ENCODE results near the gene SMAD5.

The SMAD5 gene

DNA sequence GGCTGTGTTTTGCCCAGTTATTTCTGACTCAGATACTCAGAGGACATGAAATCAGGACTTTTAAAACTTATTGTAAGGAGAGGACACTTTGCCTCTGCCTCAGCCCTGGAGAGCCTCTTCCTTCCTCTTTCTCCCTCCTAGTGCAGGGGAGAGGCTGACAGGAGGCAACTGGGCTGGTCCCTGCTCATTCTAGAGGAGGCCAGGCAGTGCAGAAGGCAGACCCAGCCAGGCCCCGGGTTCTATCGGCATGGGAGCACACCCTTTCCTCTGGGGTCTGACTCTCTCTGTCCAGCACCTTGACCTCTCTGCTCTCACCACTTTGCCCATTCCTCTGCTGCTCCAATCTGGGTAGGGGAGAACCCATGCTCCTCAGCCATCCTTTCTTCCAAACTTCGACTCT, 76.3 kb downstream of the SMAD5 start:
- H3K4me2 ChIP-seq (ENCODE audit: low read length), result no peak overlapping the region
- no peaks in the 10 kb centered on the region for H4K20me1 ChIP-seq (ENCODE audit: insufficient read depth, low read length)
- no peaks in the 10 kb centered on the region for H3K27me3 ChIP-seq (ENCODE audit: insufficient read depth, low read length)
- TF ChIP-seq EZH2 (IDR thresholded peaks at IDR 0.05; ENCODE audit: borderline replicate concordance, low read length), result no peak
- TF ChIP-seq, protein P1, sequence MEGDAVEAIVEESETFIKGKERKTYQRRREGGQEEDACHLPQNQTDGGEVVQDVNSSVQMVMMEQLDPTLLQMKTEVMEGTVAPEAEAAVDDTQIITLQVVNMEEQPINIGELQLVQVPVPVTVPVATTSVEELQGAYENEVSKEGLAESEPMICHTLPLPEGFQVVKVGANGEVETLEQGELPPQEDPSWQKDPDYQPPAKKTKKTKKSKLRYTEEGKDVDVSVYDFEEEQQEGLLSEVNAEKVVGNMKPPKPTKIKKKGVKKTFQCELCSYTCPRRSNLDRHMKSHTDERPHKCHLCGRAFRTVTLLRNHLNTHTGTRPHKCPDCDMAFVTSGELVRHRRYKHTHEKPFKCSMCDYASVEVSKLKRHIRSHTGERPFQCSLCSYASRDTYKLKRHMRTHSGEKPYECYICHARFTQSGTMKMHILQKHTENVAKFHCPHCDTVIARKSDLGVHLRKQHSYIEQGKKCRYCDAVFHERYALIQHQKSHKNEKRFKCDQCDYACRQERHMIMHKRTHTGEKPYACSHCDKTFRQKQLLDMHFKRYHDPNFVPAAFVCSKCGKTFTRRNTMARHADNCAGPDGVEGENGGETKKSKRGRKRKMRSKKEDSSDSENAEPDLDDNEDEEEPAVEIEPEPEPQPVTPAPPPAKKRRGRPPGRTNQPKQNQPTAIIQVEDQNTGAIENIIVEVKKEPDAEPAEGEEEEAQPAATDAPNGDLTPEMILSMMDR (IDR thresholded peaks at IDR 0.05; ENCODE audit: low read length), result no peak
- H3K9me3 ChIP-seq (ENCODE audit: low read length), result no peaks in the 10 kb centered on the region
- no peaks in the 10 kb centered on the region for H3K9me2 ChIP-seq (ENCODE audit: low read depth, low read length)
- no peaks in the 10 kb centered on the region for H3F3A ChIP-seq (ENCODE audit: insufficient read depth, low read length)
- H3K36me3 ChIP-seq (ENCODE audit: insufficient read depth, low read length), result no peaks in the 10 kb centered on the region
- H3K9ac ChIP-seq (ENCODE audit: low read length), result no peak overlapping the region
- H3K4me1 ChIP-seq (ENCODE audit: insufficient read depth, low read length, severe bottlenecking), result no peaks in the 10 kb centered on the region
- no peaks in the 10 kb centered on the region for H3K79me2 ChIP-seq (ENCODE audit: insufficient read depth, low read length)
- H3K27ac ChIP-seq (ENCODE audit: low read depth, low read length, poor library complexity, severe bottlenecking), result no peak overlapping the region
- no peak overlapping the region for H3K4me3 ChIP-seq (ENCODE audit: low read depth, low read length, poor library complexity, severe bottlenecking)
- H2AFZ ChIP-seq (ENCODE audit: low read length), result no peak overlapping the region

DNA sequence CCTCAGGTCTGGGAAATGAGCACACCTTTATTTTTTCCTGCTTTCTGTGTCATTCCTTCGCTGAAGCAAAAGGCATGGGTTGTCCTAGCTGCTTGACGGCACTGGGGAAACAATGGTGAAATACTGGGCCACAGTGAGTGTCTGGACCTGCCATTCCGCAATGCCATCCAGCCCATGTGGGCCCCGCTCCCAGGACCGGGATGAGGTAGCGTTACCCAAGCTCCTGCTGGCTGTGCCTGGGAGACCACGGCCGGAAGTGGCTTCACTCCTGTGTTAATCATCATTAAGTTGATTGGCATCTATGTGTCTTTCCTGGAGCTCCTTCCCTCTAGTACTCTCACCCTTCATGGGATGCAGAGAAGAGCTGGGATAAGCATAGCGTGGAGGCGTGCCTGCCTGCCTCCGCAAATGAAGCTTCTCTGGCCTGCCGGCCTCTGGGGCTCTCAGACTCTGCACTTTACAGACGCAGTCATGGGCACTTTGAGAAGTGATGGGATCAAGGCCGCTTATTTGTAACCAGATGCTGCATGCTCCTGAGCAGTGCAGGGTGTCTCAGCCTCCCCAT, 76.8 kb downstream of the SMAD5 start:
- Histone ChIP-seq H3K79me2 (ENCODE audit: insufficient read depth, low read length) (no peaks in the 10 kb centered on the region), H3F3A (ENCODE audit: insufficient read depth, low read length) (no peaks in the 10 kb centered on the region), H3K27me3 (ENCODE audit: insufficient read depth, low read length) (no peaks in the 10 kb centered on the region), H3K4me1 (ENCODE audit: insufficient read depth, low read length, severe bottlenecking) (no peaks in the 10 kb centered on the region), H3K9ac (ENCODE audit: low read length) (no peak overlapping the region), H3K9me3 (ENCODE audit: low read length) (no peaks in the 10 kb centered on the region), H3K4me3 (ENCODE audit: low read depth, low read length, poor library complexity, severe bottlenecking) (no peak overlapping the region), H3K27ac (ENCODE audit: low read depth, low read length, poor library complexity, severe bottlenecking) (no peak overlapping the region), H3K4me2 (ENCODE audit: low read length) (no peak overlapping the region), H4K20me1 (ENCODE audit: insufficient read depth, low read length) (no peaks in the 10 kb centered on the region), H3K9me2 (ENCODE audit: low read depth, low read length) (no peaks in the 10 kb centered on the region), H2AFZ (ENCODE audit: low read length) (no peak overlapping the region), H3K36me3 (ENCODE audit: insufficient read depth, low read length) (no peaks in the 10 kb centered on the region)
- TF ChIP-seq, protein P1 (IDR thresholded peaks at IDR 0.05; ENCODE audit: low read length), result no peak
- TF ChIP-seq EZH2 (IDR thresholded peaks at IDR 0.05; ENCODE audit: borderline replicate concordance, low read length), result no peak

DNA sequence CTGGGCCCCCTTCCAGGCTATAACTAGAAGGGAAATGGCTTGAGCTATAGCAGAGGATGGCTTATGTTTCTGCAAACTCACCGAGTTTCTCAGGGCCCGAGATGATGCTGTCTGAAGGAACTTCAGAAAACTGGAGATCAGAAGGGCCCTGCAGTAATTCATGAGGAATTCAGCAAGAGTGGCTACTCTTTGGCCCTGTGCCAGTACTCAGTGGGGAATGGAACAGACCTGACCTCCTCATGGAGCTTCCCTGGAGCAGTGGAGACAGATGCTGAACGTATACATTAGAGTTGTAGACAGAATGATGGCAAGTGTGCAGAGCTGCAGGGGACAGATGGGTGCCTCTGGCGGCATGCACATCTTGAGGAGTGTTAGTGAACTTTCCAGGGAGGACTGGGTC, 77.6 kb downstream of the SMAD5 start:
- no peaks in the 10 kb centered on the region for H3K9me2 ChIP-seq (ENCODE audit: low read depth, low read length)
- no peaks in the 10 kb centered on the region for H3K4me1 ChIP-seq (ENCODE audit: insufficient read depth, low read length, severe bottlenecking)
- no peak overlapping the region for H3K9ac ChIP-seq (ENCODE audit: low read length)
- H3K4me2 ChIP-seq (ENCODE audit: low read length), result no peak overlapping the region
- no peaks in the 10 kb centered on the region for H3K36me3 ChIP-seq (ENCODE audit: insufficient read depth, low read length)
- no peaks in the 10 kb centered on the region for H3K9me3 ChIP-seq (ENCODE audit: low read length)
- H2AFZ ChIP-seq (ENCODE audit: low read length), result no peak overlapping the region
- no peaks in the 10 kb centered on the region for H4K20me1 ChIP-seq (ENCODE audit: insufficient read depth, low read length)
- no peaks in the 10 kb centered on the region for H3K27me3 ChIP-seq (ENCODE audit: insufficient read depth, low read length)
- H3K4me3 ChIP-seq (ENCODE audit: low read depth, low read length, poor library complexity, severe bottlenecking), result no peak overlapping the region
- no peaks in the 10 kb centered on the region for H3K79me2 ChIP-seq (ENCODE audit: insufficient read depth, low read length)
- no peaks in the 10 kb centered on the region for H3F3A ChIP-seq (ENCODE audit: insufficient read depth, low read length)
- no peak overlapping the region for H3K27ac ChIP-seq (ENCODE audit: low read depth, low read length, poor library complexity, severe bottlenecking)
- no peak for TF ChIP-seq EZH2 (IDR thresholded peaks at IDR 0.05; ENCODE audit: borderline replicate concordance, low read length)
- TF ChIP-seq, protein P1 (IDR thresholded peaks at IDR 0.05; ENCODE audit: low read length), result no peak
